DLD1 (cell line): Measurements from ENCODE around the gene PSMA3.

Experiments
- in situ Hi-C: cut with HindIII; loops from 2 replicates; pipeline ENCODE4 v1.10.0; 2017; ENCODE audit warnings: low sequenced_read_pairs

The PSMA3 gene

GRCh38 chr14:58270628-58271027, 26.0 kb downstream of the PSMA3 start:
- in situ Hi-C loops = no loop called here

DNA sequence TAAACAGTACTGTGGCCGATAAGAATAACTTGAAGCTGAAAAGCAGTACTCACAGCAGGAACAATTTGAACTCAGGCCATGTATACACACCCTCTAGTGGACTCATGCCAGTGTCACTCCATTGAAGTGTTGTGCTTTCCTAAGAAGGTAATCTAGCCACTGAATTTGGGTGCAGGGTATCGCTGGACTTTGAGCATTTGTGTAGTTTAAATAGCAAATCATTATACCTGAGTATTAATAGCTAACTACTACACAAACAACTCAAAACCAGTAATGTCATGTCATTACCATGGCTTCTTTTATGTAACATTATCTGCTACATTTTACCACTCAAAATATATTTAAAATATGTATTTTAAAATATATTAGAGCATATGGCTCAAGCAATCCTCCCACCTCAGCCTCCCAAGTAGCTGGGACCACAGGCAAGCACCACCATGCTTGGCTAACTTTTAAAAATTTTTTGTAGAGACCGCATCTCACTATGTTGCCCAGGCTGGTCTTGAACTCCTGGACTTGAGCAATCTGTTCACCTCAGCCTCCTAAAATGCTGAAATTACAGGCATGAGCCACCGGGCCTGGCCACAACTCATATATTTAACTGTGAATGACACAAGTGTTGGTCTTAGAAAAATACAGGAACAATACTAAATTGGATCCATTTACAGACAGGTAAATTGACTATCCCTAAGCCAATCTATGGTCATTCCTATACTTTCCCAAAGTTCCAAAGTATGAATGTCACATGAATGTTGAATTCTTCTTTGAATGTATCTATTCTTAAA, 28.1 kb downstream of the PSMA3 start:
- in situ Hi-C loops = no loop called here

GRCh38 chr14:58274881-58275280, 30.2 kb downstream of the PSMA3 start:
- in situ Hi-C loops = no loop called here

DNA sequence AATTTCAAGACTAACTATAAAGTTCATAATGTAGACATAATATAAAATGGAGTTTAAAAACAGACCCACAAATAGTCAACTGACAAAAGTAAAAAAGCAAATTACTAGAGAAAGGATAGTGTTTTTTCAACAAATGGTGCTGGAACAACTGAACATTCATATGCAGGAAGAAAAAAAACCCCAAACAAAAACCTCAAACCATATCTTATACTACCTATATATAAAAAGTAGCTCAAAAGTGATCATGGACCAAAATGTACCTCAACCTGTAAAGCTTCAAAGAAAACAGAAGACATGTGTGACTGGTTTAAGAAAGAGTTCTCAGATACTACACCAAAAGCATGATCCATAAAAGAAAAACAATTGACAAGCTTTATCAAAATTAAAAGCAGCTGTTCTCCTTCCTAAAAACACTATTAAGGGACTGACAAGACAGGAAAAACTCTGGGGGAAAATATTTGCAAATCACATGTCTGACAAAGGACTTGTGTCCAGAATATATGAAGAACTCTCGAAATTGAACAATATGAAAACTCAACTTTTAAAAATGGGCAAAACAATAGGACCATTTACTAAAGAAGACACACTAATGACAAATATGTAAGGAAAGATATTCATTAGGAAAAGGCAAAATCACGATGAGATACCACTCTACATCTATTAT, 31.0 kb downstream of the PSMA3 start:
- in situ Hi-C loops = no loop called here

DNA sequence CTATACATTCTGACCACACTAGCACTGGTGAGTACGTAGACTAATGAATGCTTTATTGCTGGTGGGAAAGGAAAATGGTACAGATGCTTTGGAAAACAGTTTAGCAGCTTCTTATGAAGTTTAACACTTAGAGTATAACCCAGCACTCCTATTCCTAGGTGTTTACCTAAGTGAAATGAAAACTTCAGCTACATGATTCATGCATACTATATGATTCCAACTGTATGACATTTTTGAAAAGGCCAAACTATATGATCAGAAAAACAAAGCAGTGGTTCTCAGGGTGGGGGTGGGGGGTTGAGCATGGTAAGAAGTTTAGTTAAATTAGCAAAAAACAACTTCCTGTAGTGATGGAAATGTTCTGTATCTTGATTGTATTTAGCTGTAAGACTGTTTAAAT, 31.6 kb downstream of the PSMA3 start:
- in situ Hi-C loops = no loop called here

DNA sequence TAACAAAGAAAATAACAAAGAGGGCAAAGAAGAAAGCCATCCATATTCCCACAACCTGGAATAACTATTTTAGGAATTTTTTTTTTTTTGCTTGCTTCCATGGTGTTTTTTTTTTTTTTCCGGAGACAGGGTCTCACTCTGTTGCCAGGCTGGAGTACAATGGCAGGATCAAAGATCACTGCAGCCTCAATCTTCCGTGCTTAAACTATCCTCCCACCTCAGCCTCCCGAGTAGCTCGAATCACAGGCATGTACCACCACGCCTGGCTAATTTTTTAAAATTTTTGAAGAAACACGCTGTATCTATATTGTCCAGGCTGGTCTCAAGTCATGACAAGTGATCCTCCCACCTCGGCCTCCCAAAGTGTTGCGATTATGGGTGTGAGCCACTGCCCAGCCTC, 33.5 kb downstream of the PSMA3 start:
- in situ Hi-C loops = no loop called here

GRCh38 chr14:58280954-58281787, 36.5 kb downstream of the PSMA3 start:
- in situ Hi-C loops = no loop called here

DNA sequence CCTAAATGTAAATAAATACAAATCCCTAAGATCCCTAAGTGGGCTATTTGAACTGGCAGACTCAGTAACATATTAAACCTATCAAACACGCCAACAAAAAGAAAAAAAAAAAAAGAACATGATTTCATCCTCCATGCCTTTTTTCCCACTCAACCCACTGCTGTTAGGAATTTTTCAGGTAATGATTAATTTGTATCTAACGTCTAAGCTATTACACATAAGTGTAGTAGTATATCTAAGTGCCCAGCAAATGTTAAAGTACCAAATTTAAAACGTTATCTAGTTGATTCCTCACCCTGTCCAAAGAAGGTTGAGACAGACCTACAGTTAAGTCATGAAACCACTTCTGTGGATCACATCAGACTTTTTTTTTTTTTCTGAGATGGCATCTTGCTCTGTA, 37.3 kb downstream of the PSMA3 start:
- in situ Hi-C loops = no loop called here

GRCh38 chr14:58282925-58283593, 38.4 kb downstream of the PSMA3 start:
- in situ Hi-C loops = no loop called here

GRCh38 chr14:58283730-58284129, 39.1 kb downstream of the PSMA3 start:
- in situ Hi-C loops = no loop called here

GRCh38 chr14:58285132-58285531, 40.5 kb downstream of the PSMA3 start:
- in situ Hi-C loops = no loop called here

DNA sequence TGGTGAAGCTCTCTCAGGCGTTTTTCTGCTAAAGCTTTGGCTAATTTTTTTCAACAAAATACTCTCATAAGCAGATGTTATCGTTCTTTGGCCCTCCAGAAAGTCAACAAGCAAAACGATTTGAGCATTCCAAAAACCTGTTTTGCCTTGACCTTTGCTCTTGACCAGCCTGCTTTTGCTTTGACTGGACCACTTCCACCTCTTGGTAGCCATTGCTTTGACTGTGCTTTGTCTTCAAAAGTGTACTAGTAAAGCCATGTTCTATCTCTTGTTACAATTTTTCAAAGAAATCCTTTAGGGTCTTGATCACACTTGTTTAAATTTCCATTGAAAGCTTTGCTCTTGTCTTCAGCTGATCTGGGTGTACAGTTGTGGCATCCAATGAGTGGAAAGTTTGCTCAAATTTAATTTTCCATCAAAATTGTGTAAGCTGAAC, 43.0 kb downstream of the PSMA3 start:
- in situ Hi-C loops = no loop called here

DNA sequence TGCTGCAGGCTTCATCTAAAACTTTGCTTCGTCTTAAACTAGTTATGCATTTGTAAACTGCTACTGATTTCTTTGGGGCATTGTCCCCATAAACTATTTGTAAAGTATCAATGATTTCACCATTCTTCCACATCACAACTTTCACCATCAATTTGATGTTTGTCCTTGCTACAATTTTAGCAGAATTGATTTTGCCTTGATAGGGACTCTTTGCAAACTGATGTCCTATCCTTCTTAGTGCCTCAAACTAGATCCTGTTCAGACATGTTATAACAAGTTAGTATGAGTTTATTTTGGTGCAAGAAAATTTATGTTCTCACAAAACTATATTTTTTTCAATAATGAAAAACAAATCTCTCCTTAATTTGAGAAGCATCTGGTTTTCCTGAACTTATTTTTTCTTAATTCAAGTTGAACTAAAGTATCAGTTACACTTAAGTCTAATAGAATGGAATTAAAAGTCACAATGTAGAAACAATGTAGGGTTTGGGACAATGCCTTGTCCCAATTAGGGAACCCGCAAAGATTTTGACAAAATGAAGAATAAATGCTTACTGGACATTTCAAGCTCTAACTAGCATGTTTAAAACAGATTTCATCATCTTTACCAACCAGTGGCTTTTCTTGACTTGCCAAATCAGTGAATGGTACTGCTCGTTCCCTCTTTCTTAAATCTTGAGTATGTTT, 43.6 kb downstream of the PSMA3 start:
- in situ Hi-C loops = no loop called here

DNA sequence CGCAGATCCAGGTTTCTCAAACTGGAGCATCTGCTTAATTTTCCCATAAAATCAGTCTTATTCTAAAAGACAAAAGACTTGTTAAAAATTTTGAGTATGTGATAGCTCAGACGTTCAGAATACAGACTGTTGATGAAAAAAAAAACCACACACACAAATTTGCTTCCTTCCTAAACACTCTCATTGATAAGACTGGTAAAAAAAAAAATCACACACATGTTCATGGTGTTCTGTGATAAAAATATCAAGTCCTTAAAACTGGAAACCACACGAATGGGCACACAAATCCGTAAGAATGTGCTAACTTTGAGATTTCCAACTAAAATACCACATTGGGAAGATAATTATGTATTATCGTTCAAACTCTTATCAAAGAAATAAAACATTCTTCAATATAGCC, 47.0 kb downstream of the PSMA3 start:
- in situ Hi-C loops = no loop called here

- in situ Hi-C loops = no loop called here
Observed at GRCh38 chr14:58292187-58292586, 47.5 kb downstream of the PSMA3 start.

GRCh38 chr14:58294201-58294600, 49.6 kb downstream of the PSMA3 start:
- in situ Hi-C loops = no loop called here

DNA sequence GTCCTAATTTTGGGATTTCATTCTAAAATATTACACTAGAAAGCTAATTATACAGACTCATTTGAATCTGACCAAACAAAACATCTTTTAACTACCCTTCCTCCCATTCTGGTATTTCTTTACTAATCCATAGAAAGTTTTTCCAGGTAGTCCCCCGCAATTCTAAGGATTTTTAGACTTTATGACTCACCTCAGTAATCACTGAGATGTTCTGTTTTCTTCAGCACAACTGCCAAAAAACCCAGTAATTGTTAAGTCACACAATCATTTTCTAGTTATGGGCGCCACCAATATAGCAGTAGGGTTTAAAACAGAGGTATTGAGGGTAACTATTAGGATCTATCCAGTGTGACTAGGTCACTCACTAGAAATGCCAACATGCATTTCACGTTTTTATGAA, 52.1 kb downstream of the PSMA3 start:
- in situ Hi-C loops = no loop called here

DNA sequence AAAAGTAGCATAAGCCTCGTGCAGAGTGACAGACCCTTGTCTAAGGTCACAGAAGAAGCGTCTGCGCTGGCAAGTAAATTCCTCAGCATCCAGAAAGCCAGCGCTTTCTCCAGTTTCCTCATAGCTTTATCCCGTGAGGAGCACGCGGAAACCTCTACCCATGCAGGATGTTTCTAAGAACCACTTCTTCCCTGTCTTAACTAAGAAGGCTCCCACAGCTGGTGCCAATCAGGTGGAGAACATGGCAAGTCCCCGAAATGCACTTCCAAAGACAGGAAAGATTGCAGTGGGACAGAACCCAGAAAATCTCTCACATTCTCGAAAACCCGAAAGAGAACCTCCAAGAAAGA, 52.7 kb downstream of the PSMA3 start:
- in situ Hi-C loops = no loop called here

DNA sequence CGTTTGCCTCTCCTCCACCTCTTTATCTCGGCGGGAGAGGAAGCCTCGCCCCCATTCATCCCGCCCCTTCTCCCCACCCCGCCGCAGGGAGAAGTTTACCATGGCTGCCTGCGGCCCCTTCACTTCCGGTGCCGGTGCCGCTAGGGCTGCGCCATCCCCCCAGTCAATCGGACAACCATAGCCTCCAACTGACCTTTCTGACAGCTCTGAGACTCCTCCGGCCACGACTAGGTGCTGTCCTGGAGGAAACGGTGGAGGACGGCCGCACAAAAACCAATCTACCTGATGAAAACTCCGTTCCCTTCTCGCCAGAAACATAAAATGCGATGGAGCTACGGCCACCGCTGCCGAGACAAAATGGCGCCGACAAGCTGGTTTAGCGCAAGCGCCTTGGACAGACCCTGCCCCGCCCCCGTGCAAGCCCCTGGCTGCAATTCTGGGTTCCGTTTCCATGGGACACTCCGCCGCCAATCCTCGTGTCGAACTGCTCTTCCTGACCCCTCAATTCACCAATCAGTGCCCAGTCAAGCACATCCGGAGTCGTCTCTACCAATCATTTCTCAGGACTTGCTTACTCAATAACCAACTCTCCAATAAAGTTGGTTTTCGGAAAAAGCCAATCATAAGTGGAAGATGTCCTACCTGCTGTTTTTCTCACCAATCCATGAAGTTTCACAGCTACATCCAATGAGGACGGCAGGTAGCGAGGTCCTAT, 53.3 kb downstream of the PSMA3 start:
- in situ Hi-C loops = no loop called here
